Suprapubic skin (tissue), 3 donors: ENCODE results near the gene HASPIN.

Experiments used
- POLR2A ChIP-seq, 2 donors: fragments of 450-650 bp; IDR thresholded peaks; one replicate each; pipeline ENCODE4 v1.6.1; 2017; ENCODE audit warnings: antibody characterized with exemption in 2 of 2, mild to moderate bottlenecking in 2 of 2, moderate library complexity in 2 of 2
- TF ChIP-seq, protein P1 (sequence below), 2 donors: fragments of 200-600 bp in 1 of 2; fragments of 450-650 bp in 1 of 2; sonication (generic) in 1 of 2; IDR thresholded peaks; one replicate each; pipeline ENCODE4 v1.5.1; 2016 to 2019; ENCODE audit warnings: antibody characterized with exemption in 2 of 2, mild to moderate bottlenecking in 1 of 2, moderate library complexity in 1 of 2

DNA sequence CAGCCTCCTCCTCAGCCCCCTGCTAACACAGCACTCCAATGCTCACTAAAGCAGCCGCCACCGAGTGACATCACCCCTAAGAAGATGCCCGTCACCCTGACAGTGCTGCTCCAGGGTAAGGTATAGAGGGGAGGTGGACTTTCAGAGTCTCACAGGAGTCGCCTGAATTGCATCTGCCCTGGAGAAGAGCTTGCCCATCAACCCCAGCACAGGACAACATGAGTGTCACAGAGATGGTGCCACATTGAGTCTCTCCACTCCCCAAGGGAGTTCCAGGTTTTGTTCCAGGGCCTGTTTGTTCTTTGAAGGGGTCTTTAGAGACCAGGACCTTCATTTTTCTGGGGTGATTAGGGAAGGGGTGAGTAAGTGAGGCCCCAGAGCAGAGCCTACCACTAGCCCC is 25.6 kb upstream of the HASPIN start:
- TF ChIP-seq, protein P1, sequence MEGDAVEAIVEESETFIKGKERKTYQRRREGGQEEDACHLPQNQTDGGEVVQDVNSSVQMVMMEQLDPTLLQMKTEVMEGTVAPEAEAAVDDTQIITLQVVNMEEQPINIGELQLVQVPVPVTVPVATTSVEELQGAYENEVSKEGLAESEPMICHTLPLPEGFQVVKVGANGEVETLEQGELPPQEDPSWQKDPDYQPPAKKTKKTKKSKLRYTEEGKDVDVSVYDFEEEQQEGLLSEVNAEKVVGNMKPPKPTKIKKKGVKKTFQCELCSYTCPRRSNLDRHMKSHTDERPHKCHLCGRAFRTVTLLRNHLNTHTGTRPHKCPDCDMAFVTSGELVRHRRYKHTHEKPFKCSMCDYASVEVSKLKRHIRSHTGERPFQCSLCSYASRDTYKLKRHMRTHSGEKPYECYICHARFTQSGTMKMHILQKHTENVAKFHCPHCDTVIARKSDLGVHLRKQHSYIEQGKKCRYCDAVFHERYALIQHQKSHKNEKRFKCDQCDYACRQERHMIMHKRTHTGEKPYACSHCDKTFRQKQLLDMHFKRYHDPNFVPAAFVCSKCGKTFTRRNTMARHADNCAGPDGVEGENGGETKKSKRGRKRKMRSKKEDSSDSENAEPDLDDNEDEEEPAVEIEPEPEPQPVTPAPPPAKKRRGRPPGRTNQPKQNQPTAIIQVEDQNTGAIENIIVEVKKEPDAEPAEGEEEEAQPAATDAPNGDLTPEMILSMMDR (IDR thresholded peaks at IDR 0.05) = no peak
- no peak for TF ChIP-seq POLR2A (IDR thresholded peaks at IDR 0.05)
